GM19468 (cell line): ENCODE data around the gene RFT1.
"Not testable (repeated sequence)": the region's sequence is repeated elsewhere in the genome, so short reads cannot be mapped to it uniquely, and the experiment has no call there.

Source experiments
- ATAC-seq: cut with Tn5 transposase; IDR thresholded peaks from one replicate; pipeline ENCODE4 v1.9.1; 2021; ENCODE audit warnings: mild to moderate bottlenecking, moderate library complexity, moderate number of reproducible peaks; ENCODE audit not compliant: unreplicated experiment; ENCODE audit errors: extremely low read depth

Gene RFT1

DNA sequence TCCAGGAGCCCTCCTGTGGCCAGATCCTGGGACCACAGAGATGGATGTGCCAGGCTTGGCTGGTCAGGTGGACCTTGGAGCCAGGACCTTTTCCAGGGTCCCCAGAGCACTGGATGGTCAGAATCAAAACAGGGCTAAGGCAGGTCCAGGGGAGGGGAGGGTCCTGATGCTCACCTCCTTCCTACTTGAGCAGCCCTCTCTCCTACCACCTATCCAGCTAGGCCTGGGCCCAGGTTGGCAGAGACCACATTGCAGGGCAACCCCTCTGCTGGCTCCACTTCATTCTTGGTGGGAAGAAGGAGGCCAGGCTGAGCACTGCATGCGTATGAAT, 55.9 kb downstream of the RFT1 start:
- ATAC-seq = no peak

DNA sequence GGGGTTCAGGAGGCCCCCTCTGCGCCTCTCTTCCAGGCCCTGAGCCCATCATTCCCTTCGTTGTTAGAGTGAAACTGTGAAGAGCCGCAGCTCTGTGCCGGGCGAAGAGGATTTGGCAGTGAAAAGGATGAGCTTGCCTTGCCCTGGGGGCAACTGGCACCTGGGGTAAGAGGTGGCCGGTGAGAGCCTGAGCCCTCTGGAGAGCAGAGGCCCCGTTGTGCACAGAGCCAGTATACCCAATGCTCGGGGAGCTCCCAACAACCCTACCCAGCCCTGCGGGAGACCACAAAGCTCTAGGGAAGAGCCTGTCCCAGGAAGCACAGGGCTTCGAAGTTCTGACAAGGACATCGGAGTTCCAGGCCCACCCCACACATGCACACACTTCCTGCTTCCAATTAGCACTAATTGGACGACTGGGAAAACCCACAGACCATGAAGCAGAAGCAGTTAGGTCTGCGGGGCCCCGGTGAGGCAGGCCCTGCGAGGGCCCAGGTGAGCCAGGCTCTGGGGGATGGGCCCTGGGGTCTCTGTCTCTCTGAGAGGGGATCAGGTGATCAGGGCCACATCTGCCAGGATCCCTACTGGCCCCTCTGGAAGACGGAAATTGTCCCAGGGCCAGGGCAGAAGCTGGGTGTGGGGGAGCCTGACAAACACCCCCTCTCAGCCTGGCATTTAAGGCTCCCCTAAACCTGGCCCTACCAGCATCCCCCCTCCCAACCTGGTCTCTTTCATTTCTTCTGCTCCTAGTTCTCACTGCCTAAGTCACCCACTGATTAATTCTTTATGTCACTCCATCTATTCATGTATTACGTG, 56.5 kb downstream of the RFT1 start:
- no peak for ATAC-seq

DNA sequence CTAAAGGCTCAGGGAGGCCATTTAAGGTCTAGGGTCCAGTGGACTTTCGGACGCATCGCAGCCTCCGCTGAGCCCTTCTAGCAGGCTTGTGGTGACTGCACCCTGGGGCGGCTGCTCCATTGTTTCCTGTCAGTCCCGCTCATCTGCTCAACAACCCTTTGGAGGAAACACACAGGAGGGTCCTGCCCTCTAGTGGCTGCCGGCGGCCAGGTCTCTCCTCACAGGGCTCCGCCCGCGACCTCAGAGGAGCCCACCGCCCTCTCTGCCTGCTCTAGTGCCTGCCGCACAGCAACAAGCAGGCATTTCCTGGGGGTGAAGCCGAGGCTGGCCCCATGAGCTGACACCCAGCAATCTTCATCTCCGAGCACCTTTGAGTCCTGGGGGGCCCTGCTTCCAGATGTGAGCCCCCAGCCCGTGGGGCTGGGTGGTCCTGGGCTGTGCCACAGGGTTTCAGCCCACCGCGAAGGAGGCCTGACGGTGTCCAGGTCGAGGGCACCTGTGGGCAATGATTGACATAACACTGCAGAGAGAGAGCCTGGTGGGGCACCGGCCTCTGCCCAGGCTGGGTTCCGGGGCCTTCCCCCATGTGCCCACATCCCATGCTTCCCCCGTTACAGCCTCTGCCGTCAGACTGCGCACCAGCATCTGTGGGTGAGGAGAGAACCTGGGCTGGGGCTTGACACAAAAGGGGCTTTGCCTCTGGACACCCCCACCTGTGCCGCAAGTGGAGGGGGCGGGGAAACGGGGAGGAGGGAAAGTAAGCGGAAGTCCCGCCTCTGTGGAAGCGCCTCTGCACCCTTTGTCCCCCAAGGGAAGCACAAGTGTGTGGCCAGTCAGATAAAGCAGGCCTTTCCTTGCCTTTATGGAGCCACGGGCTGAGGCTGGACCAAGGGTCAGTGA, 57.3 kb downstream of the RFT1 start:
- peak; percentile 60 for ATAC-seq

DNA sequence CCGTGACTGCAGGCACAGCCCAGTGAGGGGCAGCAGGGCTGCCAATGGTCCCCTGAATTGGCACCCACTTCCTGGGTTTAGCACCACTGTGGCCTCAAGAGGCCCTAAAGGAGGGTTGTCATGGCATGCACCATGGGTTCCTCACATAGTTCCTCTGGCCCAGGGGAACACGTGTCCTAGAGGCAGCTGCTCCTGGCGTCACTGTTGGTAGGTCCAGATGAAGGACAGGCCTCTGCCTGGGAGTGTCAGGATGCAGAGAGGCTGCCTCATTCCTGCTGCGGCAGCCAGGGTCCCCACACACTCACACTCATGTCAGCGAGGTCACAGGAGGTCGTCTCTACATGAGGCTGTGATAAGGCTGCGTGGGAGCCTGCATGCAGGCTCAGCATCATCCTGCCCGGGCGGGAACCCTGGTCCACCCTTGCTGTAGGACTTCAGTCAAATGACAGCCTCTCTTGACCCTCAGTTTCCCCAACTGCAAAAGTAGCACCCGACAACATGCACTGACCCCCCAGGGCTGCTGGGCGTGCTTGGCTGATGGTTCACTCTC, 58.3 kb downstream of the RFT1 start:
- ATAC-seq = no peak

DNA sequence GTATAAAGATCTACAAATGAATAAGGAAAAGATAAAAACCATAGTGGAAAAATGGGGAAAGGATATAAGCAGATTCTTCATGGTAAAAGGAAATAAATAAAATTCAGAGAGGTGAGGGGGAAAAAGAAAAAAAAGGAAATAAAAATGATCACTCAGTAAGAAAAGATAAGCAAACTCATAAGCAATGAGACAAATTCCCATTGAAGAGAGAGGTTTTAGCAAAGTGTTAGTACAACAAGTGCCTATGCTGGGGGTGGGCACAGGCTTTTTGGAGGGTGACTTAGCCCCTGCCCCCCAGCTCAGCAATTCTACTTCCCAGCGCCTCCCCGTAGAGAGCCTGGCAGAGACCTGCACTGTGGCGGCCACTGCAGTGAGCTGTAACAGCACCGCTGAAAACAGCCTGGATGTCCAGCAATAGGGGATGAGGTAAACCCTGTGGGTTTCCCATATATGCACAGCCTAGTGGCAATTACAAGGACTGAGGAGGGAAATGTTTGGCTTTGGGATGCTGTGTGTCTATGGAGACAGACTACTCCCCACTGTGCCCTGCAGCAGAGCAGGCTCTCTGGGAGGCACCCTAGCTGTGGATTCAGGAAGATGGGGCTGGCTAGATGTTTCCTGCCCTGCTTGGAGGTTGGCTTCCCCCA, 60.7 kb downstream of the RFT1 start:
- ATAC-seq = no peak

DNA sequence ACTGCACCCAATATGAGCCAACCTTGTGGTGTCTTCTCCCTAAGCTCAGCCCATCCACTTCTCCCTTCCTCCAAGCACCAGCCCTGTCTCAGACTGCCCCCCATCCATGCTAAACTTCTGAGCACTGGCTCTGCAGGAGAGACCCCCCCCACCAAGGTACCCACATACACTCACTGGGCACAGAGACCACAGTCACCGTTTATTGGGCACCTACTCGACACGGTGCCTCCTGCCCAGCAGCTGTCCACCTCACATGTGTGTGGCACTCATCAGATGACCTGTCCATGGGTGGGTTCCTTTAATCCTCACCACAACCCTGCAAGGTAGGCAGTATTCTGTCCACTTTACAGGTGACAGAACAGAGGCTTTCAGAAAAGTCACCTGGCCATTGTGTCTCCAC, 62.1 kb downstream of the RFT1 start:
- no peak for ATAC-seq

DNA sequence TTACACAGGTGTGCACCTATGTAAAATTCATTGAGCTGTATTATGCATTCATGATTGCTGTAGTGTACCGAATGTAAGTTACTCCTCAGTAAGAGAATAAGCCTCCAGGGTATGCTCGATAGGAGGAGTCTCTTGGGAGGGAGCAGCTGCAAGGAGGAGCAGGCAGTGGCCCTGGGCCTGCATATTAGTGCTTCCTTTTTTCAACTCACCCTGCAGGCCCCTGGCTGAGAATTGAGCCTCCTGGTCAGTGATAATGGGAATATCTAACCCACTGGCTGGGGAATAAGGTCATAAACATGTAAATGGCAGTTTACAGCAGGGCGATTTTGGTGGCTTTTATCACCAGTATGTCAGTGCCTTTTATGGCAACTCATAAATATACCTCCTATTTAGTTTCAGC, 62.7 kb downstream of the RFT1 start:
- ATAC-seq = no peak

DNA sequence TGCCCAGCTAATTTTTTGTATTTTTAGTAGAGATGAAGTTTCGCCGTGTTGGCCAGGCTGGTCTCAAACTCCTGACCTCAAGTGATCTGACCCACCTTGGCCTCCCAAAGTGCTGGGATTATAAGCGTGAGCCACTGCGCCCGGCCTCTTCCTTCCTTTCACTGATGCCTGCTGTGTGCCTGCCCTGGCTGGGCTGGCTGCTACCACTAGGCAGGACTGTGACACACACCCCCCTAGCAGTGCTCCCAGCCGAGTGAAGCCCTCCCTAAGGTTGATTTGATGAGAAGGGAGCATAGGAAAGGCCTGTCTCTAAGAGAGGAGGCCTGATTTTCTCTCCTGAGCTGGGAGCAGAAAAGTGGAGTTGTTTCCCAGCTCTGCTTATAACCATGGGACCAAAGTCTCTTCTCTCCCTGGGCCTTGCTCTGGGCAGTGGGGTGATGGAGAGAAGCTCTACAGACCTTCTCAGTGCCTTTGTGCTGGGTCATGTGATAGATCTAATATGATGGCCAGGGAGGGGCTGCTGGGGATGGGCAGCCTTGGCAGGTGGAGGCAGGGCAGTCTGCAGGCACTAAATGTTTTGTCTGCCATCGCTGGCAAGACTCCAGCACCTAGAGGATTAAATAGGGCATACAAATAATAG, 64.3 kb downstream of the RFT1 start:
- ATAC-seq = no peak

DNA sequence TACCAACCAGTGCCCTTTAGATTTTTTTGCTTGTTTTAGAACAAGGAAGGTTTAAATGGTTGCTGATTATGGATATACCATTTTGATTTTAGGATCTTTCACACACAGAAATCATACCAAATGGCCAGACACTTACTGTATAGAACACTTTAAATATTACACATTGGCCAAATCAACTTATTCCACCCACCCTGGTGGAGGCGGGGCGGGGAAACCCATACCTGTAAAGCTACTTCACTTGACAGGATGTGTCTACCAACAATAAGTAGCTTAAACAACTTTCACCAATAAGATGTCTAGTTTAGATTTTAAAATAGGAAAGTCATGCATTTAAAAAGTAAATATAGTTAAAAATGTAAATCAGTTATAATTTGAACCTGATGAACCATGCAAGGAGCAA, 67.3 kb downstream of the RFT1 start:
- ATAC-seq = no peak

DNA sequence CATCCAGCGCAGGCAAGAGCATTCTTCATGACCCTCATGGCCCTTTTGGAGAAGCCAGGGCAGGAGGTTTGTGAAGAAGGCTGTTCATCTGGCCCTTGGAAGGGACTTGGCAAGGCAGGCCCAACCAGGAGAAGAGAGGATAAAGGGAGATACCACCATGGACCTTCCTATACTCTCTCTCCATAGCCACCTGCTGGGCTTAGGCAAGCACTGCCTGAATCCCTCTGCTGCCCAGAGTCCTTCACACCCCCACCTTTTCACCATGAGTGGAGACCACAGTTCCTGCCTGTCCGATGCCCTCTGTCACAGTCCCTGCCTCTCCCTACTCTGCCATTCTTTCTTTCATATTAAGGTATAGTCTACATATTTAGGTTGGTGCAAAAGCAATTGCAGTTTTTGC, 73.8 kb downstream of the RFT1 start:
- ATAC-seq = no peak

DNA sequence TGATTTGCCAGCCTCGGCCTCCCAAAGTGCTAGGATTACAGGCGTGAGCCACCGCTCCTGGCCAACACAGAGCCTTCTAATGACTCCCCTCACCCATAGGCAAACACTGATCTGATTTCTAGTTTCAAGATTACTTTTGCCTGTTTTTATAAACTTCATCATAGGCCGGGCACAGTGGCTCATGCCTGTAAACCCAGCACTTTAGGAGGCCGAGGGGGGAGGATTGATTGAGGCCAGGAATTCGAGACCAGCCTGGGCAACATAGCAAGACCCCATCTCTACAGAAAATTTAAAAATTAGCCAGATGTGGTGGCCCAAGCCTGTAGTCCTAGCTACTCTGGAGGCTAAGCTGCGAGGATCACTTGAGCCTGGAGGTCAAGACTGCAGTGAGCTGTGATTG, 76.0 kb downstream of the RFT1 start:
- not testable (repeated sequence) for ATAC-seq

DNA sequence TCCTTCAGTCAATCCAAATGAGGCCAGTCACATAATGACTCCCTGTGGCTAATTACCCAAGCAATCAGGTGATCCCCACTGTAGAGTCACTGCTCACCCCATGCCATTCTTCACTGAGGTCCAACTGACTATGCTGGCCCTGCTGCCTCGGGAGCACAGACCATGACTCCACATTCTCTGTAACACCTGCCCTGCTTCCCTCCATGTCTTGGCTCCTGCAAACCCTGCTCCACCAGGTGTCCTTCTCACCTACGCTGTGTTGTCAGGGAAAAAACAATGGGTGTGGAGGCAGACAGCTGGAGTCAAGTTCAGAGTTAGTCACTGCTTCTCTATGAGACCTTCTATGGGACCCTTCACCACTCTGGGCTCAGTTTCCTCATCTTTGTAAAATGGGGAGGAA, 78.3 kb downstream of the RFT1 start:
- ATAC-seq = no peak

DNA sequence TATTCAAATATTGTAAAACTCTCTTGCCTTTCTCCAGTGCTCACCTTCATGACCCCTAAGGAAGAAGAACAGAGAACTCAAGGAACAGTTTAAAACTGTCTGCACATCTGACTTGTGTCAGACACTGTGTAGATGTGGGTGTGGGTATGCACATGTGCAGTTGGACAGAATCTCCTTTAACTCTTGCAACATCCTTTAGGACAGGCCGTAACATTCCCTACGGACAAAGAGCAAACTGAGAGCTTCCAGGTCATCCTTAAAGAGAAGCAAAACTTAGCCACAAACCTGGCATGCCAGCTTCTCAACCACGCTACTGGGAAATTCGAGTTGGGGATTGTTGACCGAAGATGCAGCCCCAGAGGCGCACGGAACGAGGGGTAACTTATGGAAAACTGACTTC, 80.2 kb downstream of the RFT1 start:
- ATAC-seq = no peak

DNA sequence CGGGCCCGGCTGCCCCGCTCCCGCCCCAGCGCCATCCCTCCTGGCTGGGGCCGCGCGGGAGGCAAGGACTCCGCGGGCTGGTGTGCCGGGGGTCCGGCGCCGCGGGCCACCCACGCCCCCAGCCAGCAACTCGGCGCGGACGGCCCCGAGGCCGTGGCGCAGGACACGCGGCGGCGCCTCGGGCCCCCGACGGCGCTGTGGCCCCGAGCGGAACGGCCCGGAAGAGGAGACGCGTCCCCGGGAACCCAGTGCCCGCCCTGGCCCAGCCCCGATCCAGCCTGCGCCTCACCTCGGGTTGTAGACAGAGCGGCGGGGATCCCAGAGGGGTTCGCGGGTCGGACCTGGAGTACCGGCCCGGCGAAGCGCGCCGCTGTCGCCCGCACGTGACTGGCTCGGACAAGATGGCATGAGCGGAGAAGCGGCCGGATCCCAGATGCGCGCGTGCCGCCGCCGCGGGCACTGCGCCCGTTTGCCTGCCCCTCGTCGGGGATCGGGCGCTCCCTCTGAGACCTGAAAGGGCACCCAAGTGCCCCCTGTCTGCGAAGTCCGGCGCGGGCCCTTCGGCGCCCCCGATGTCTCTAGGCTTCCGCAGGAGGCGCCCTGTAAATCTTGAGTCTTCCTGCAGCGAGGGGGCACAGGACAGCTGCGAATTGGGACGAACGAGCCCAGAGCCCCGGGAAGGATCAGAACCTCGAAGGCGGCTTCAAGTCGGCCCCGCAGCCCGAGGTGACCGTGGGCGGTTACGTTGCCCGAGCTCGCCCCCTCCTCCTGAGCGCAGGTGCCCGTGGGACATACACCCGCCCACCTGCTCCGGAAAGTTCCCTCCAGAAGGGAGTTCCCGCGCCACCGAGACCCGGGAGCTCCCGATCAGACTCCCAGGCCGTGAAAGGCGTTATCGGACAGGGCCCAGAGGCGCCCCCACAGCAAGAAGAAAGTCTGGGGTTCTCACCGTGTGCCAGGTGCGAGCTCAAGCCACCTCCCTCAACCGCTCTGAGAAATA, 83.8 kb downstream of the RFT1 start:
- ATAC-seq = no peak

DNA sequence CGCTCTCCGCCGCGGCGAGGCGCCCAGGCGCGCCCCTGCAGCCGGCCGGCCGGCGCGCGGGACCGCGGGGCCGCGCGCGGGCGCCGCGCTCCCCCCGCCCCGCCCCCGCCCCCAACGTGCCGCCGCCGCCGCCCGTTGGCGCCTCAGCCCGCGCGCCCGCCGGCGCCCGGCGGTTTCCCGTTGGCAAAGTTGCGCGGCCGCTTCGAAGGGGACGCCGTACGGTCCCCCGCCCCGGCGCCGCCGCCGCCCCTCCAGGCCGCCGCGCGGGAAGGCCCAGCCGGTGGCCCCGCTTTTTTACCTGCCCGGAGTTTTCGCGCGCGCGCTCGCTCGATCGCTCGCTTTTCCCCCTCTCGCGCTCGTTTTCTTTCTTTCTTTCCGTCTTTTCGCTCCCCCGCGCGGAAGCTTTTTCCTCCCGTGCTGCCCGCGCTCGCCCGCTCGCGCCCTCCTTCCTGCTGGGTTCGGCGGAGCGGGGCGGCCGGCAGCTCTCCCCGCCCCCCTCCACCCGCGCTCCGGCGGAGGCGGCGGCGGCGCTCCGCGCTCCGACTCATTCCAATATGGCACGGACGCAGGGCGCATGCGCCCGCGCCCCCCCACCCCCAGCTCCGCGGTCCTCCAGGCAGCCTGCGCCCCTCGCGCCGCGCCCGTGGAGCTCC, 84.6 kb downstream of the RFT1 start, which contains the start of gene SFMBT1:
Gene SFMBT1 (minus strand): TSS at position 556 of the 653 bp plus-strand sequence. CDS start 76,945 bp downstream, outside the sequence.
- no peak for ATAC-seq

DNA sequence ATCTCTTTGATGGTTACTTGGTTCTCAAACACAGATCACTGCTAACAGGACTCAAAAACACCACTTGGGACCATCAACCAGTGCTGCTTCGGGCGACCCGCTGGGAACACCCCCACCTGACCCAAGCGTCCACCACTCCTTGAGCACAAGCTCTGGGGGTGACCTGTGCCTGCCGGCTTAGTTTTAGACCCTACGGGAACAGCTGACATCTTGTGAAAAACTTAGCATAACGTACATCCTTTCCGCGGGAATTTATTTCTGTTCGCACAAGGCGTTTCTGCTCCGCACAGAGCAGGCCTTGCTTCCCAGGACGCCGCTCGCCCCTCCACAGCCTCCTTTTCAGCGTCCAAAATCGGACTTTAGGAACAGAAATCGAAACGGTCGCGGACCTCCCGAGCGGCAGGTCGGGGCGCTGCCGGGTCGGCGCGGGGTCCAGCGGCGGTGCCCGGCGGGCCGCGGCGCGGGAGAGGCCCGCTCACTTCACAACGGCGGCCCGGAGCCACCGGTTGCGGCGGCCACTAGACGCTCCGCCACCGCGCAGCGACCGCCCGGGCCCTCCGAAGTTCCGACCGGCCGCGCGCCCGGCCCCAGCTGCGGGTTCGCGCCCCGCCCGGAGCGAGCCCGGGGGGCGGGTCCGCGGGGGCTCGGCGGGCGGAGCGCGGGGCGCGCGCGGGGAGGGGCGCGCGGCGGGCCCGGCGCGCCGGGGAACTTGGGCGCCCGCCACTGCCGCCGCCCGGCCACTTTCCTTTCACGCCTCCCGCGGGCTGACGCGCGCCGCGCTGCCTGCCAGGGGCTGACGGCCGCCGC, 85.3 kb downstream of the RFT1 start:
- ATAC-seq = peak; percentile 40

DNA sequence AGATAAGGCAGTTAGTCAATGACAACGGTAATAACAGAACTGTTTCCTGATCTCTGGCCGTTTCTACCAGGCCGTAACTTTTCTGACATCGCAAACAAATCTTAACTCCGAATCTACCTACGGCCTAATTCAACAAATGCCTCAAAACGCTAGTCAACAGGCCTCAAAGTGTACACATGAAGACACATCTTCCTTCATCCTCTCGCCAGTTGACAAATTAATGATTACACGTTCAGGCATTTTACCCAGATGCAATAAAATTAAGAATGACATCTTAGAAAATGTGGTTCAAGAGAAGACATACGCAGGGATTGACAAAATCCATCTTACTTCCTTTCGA, 85.9 kb downstream of the RFT1 start:
- no peak for ATAC-seq

DNA sequence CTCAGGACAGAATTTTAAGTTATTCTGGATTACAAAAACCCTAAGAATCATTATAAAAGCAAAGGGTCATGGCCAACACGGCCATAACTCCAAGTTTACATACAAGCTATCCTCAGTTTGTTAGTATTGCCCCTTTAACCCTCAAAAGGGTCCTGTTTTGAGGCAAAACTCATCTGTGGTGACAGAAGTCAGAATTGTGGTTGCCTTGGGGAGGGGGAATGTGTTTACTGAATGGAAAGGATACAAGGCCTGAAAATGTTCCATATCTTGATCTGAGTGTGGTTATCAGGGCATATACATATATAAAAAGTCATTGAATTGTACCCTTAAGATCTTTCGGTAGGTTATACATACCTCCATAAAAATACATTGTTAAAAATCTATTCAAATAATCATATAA, 86.5 kb downstream of the RFT1 start:
- no peak for ATAC-seq
